Colonic mucosa (tissue), 4 donors: ENCODE measurements around the gene FAM222A. TPM values are rescaled to one million over a fixed set of nuclear protein-coding genes. Genes with fewer than 3 reads are reported as not detected.

ENCODE experiments used
- DNase-seq: peaks from one replicate; pipeline ENCODE4 v3.0.0-alpha.2; 2020
- H3K27ac ChIP-seq: fragments of 200-600 bp; one replicate; pipeline ENCODE4 v1.8.0; 2021
- H3K27me3 ChIP-seq: fragments of 200-600 bp; one replicate; pipeline ENCODE4 v1.8.0; 2021
- H3K36me3 ChIP-seq: fragments of 200-600 bp; one replicate; pipeline ENCODE4 v1.8.0; 2021
- H3K4me1 ChIP-seq: fragments of 200-600 bp; one replicate; pipeline ENCODE4 v1.8.0; 2021; ENCODE audit warnings: mild to moderate bottlenecking
- H3K4me3 ChIP-seq: fragments of 200-600 bp; one replicate; pipeline ENCODE4 v1.8.0; 2021
- H3K9ac ChIP-seq, 2 donors: one replicate each; pipeline ENCODE4 v1.7.0; 2013; ENCODE audit warnings: control low read depth in 2 of 2, low read depth in 2 of 2, low read length in 2 of 2
- H3K9me3 ChIP-seq: fragments of 200-600 bp; one replicate; pipeline ENCODE4 v1.8.0; 2021
- intact Hi-C: fragments of 100-400 bp; cut with DNase I; formaldehyde crosslinking; loops from one replicate; pipeline ENCODE4 v1.14.1; 2022
- total RNA-seq, 2 donors: library from RNA; stranded (reverse); fragmentation: NEBNext Ultra II Directional in 1 of 2; extraction: Animal tissue kit (Norgen Biotek cat#: 25700) in 1 of 2; gene quantifications; one replicate each; pipeline ENCODE4 v1.2.1, GENCODE V29; 2021
- TF ChIP-seq, protein P1 (sequence below): fragments of 200-600 bp; IDR thresholded peaks from one replicate; pipeline ENCODE4 v1.8.0; 2022; ENCODE audit warnings: antibody characterized with exemption, mild to moderate bottlenecking
- donor health status: healthy.
- donor health status: DM: no; HTN: no; CAD: no.
- donor health status: DM: no; HTN: no; CAD: no.

FAM222A gene
- total RNA-seq, 2 donors from 2014 or later = 3.9 to 5.5 TPM

DNA sequence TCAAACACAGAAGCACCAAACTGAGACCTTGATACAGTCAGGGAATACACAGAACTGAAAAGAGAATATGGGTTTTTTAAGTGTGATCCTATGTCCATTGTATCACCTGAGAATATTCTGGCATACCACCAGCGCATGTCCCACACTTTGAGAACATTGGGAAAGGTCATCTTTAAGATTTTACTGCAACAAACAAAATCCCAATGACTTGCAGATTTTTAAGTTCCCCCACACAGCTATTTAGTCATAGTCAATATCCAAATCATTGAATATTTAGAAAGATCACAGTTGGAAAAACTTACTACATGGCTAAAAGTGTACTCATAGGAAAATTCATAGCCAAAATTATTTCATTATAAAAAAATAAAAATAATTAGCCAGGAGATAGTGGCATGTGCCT lies 65.1 kb downstream of the FAM222A start:
- intact Hi-C loops = no loop called here
- TF ChIP-seq, protein P1, sequence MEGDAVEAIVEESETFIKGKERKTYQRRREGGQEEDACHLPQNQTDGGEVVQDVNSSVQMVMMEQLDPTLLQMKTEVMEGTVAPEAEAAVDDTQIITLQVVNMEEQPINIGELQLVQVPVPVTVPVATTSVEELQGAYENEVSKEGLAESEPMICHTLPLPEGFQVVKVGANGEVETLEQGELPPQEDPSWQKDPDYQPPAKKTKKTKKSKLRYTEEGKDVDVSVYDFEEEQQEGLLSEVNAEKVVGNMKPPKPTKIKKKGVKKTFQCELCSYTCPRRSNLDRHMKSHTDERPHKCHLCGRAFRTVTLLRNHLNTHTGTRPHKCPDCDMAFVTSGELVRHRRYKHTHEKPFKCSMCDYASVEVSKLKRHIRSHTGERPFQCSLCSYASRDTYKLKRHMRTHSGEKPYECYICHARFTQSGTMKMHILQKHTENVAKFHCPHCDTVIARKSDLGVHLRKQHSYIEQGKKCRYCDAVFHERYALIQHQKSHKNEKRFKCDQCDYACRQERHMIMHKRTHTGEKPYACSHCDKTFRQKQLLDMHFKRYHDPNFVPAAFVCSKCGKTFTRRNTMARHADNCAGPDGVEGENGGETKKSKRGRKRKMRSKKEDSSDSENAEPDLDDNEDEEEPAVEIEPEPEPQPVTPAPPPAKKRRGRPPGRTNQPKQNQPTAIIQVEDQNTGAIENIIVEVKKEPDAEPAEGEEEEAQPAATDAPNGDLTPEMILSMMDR = no peak
- no peaks in the 10 kb centered on the region for H3K9me3 ChIP-seq
- DNase-seq = no peak
- no peak overlapping the region for H3K27ac ChIP-seq
- no peaks in the 10 kb centered on the region for H3K4me1 ChIP-seq
- H3K36me3 ChIP-seq = no peaks in the 10 kb centered on the region
- H3K9ac ChIP-seq = no peak overlapping the region
- H3K27me3 ChIP-seq = no peaks in the 10 kb centered on the region
- no peak overlapping the region for H3K4me3 ChIP-seq

DNA sequence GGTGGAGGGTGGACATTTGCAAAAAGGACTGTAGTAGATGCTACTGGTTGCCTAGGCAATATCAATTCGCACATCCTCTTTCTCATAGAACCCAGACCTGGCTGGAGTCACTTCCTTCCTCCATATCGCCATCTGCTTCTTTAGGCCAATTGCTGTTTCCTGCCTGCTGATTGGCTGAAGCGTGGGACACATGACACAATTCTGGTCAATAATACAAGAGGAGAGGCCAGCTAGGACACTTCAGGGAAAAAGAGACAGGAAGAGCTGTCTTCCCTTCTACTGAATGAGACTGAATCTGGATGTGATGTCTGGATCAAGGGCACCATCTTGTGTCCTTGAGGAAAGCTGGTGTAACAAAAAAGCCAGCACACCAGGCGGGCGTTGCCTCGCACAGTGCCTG lies 65.8 kb downstream of the FAM222A start:
- H3K27me3 ChIP-seq = no peaks in the 10 kb centered on the region
- H3K9ac ChIP-seq = no peak overlapping the region
- intact Hi-C loops = no loop called here
- no peak for DNase-seq
- H3K27ac ChIP-seq = no peak overlapping the region
- H3K4me1 ChIP-seq = no peaks in the 10 kb centered on the region
- H3K36me3 ChIP-seq = no peaks in the 10 kb centered on the region
- TF ChIP-seq, protein P1 = no peak
- no peak overlapping the region for H3K4me3 ChIP-seq
- H3K9me3 ChIP-seq = no peaks in the 10 kb centered on the region

DNA sequence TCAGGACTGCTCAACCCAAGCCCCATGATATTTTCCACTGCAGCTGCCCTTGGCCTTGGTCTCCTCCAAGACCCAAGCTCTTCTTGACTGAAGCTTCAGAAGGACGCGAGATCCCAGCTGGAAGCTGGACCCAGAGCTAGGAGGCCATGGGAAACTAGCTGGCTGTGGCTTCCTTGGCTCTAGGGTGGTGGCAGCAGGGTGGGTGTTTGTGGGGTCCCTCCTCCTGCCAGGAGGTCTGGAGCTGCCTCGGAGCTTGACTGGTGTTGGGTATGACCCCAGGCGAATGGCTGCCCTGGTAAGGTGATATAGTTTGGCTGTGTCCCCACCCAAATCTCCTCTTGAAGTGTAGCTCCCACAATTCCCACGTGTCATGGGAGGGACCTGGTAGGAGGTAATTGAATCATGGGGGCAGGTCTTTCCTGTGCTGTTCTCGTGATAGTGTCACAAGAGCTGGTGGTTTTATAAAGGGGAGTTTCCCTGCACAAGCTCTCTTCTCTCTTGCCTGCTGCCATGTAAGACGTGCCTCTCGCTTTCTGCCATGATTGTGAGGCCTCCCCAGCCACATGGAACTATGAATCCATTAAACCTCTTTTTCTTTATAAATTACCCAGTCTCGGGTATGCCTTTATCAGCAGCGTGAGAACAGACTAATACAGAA lies 68.2 kb downstream of the FAM222A start:
- Histone ChIP-seq H3K36me3 (no peaks in the 10 kb centered on the region), H3K4me1 (no peaks in the 10 kb centered on the region), H3K4me3 (no peak overlapping the region), H3K9ac (no peak overlapping the region), H3K27ac (no peak overlapping the region), H3K27me3 (no peaks in the 10 kb centered on the region), H3K9me3 (no peaks in the 10 kb centered on the region)
- intact Hi-C loops = no loop called here
- TF ChIP-seq, protein P1 = no peak
- no peak for DNase-seq

DNA sequence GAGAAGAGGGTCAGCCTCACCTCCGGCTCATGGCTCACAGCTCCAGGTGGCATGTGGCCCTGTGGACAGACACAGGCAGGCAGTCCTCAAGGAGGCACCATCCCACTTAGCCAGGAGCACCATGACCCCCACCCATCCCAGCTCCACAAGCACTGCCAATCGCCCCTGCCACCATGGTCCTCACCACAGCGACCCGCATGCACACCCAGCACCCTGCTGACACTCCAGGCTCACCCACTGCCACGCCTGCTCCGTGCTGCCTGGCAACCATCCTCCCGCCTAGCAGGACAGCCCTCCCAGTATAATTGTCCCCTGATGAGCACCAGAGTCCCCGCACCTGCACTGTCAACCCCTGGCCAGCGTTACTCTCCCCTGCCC lies 68.7 kb downstream of the FAM222A start:
- TF ChIP-seq, protein P1 = no peak
- H3K9ac ChIP-seq = no peak overlapping the region
- no peaks in the 10 kb centered on the region for H3K36me3 ChIP-seq
- intact Hi-C loops = no loop called here
- H3K4me3 ChIP-seq = no peak overlapping the region
- H3K27me3 ChIP-seq = no peaks in the 10 kb centered on the region
- DNase-seq = no peak
- no peaks in the 10 kb centered on the region for H3K9me3 ChIP-seq
- no peaks in the 10 kb centered on the region for H3K4me1 ChIP-seq
- no peak overlapping the region for H3K27ac ChIP-seq

DNA sequence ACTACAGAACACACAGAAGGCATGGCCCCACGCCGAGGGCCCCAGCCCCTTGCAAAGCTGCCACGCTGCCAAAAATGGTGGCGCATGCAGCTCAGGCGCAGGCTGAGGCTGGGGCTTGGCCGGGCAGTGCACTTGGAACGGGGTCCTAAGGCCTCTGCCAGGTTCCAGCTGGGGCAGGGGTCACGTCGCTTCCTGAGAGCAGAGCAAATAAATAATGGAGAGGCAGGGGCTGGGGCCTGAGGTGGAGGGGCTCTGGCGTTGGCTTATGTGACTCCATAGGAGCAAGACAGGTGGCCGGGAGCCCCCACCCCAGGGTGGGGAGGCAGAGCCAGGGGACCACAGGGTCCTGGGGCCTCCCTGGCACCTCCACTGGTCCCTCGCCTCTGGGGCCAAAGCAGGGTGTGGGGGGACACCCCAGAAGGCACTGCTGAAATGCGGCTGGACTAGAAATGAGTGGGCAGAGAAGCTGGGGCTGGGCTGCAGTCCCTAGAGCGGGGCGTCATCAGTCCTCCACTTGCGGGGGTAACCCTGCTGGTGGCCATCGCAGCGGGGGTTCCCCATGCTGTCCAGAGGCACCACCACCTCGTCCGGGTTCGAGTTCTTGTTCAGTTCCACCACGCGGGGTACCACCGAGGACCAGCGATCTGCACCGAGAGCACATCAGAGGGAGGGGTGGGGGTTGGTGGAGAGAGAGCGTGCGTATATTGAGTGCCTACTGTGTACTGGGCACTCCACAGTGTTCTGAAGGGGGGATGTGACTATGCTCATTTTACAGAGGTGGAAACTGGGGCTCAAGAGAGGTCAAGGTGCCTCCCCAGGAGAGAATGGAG lies 69.7 kb downstream of the FAM222A start:
- intact Hi-C loops = no loop called here
- TF ChIP-seq, protein P1 = no peak
- Histone ChIP-seq H3K9me3 (no peaks in the 10 kb centered on the region), H3K4me1 (no peaks in the 10 kb centered on the region), H3K9ac (no peak overlapping the region), H3K27ac (no peak overlapping the region), H3K4me3 (no peak overlapping the region), H3K36me3 (no peaks in the 10 kb centered on the region), H3K27me3 (no peaks in the 10 kb centered on the region)
- no peak for DNase-seq
